HG03571 (cell line): ENCODE data around the gene SLC16A5.

Experiments
- ATAC-seq: cut with Tn5 transposase; IDR thresholded peaks from one replicate; pipeline ENCODE4 v1.9.1; 2021; ENCODE audit not compliant: unreplicated experiment

Gene SLC16A5

GRCh38 chr17:75086496-75087181, 1.1 kb upstream of the SLC16A5 start:
- ATAC-seq = no peak

GRCh38 chr17:75087182-75087557, 584 bp upstream of the SLC16A5 start:
- ATAC-seq = no peak

- ATAC-seq = no peak
Measured at GRCh38 chr17:75088465-75089417, 987 bp downstream of the SLC16A5 start.

- ATAC-seq = no peak
Measured at GRCh38 chr17:75090871-75091854, 3.4 kb downstream of the SLC16A5 start.

GRCh38 chr17:75091855-75092327, 4.1 kb downstream of the SLC16A5 start:
- no peak for ATAC-seq

- no peak for ATAC-seq
Measured at GRCh38 chr17:75093548-75094158, 5.9 kb downstream of the SLC16A5 start.

- ATAC-seq = no peak
Measured at GRCh38 chr17:75094871-75095399, 7.2 kb downstream of the SLC16A5 start.

GRCh38 chr17:75096082-75096625, 8.4 kb downstream of the SLC16A5 start:
- no peak for ATAC-seq

- ATAC-seq = no peak
Measured at GRCh38 chr17:75097865-75098264, 10.1 kb downstream of the SLC16A5 start.

- ATAC-seq = no peak
Measured at GRCh38 chr17:75098861-75099260, 11.1 kb downstream of the SLC16A5 start.

- ATAC-seq = no peak
Measured at GRCh38 chr17:75099881-75100595, 12.3 kb downstream of the SLC16A5 start.

GRCh38 chr17:75102385-75102821, 14.6 kb downstream of the SLC16A5 start:
- ATAC-seq = no peak

GRCh38 chr17:75103601-75104554, 16.1 kb downstream of the SLC16A5 start:
- ATAC-seq = no peak

- no peak for ATAC-seq
Measured at GRCh38 chr17:75105126-75106080, 17.6 kb downstream of the SLC16A5 start.

- no peak for ATAC-seq
Measured at GRCh38 chr17:75108193-75108592, 20.4 kb downstream of the SLC16A5 start.

- ATAC-seq = no peak
Measured at GRCh38 chr17:75109046-75109406, 21.3 kb downstream of the SLC16A5 start.
